NCI-H82 (cell line): ENCODE results near the gene GNG3.
"Not testable (repeated sequence)": the region's sequence is repeated elsewhere in the genome, so short reads cannot be mapped to it uniquely, and the experiment has no call there.

Experiments
- DNase-seq: peaks from one replicate; lab custom pipeline; 2025; lab: John Stamatoyannopoulos, UW

Gene GNG3

GRCh38 chr11:62707277-62707861, at the start of gene GNG3, which contains the start of gene BSCL2:
Gene GNG3 (plus strand): TSS chr11:62707676. CDS start chr11:62708296, 620 bp downstream.
Gene BSCL2 (minus strand): TSS chr11:62707424. CDS start chr11:62707195, 229 bp downstream.
- DNase-seq, result peak; percentile 73

GRCh38 chr11:62664405-62665074, 42.9 kb upstream of the GNG3 start:
- DNase-seq, result peak; percentile 82

DNA sequence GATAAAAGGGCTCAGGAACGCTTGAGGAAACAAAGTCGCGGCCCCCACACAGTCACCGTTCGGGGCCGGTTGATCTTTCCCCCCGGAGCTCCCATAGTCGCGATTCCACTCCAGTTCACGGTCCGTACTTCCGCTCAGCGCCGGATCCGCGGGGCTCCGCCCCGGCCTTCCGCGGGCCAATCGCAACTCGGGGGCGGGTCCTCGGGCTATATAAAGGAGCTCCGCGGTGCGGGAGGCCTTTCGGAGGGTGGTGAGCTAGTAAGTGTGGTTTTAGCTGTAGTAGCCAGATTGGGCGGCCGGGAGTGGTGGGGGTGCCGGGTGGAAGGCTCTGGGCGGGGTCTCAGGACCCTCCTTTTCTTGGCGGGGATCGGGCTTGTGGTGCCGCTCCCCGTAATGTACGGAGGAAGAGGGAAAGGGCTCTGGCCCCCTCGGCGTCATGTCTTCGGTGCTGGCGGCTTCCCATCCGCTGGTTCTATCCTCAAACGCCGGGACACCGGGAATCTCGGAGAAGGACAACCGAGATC, 42.3 kb upstream of the GNG3 start, which contains the start of the genes C11orf98 and CSKMT:
TSS of gene C11orf98 (minus strand) at position 136 of the 524 bp plus-strand sequence. CDS start at position 95, 41 bp downstream.
TSS of gene CSKMT (plus strand) at position 238 of the 524 bp plus-strand sequence. CDS start 568 bp downstream, outside the sequence.
- DNase-seq, result peak; percentile 94

GRCh38 chr11:62665599-62666258, 41.7 kb upstream of the GNG3 start:
- DNase-seq, result peak; percentile 46

DNA sequence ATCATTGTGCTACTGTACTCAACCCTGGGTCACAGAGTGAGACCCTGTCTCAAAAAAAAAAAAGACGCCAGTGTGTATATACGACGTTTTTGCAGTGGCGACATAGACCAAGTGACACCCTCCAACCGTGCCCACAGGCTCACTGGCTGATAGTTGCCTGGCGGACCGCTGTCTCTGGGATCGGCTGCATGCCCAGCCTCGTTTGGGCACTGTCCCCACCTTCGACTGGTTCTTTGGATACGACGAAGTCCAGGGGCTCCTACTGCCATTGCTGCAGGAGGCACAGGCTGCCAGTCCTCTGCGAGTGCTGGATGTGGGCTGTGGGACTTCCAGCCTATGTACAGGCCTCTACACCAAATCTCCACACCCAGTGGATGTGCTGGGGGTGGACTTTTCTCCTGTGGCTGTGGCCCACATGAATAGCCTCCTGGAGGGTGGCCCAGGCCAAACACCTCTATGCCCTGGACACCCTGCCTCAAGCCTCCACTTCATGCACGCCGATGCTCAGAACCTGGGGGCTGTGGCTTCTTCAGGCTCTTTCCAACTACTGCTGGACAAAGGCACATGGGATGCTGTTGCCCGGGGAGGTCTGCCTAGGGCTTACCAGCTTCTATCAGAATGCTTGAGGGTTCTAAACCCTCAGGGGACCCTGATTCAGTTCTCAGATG, 41.1 kb upstream of the GNG3 start:
- DNase-seq, result peak; percentile 37

GRCh38 chr11:62667460-62667859, 40.0 kb upstream of the GNG3 start:
- peak; percentile 25 for DNase-seq

DNA sequence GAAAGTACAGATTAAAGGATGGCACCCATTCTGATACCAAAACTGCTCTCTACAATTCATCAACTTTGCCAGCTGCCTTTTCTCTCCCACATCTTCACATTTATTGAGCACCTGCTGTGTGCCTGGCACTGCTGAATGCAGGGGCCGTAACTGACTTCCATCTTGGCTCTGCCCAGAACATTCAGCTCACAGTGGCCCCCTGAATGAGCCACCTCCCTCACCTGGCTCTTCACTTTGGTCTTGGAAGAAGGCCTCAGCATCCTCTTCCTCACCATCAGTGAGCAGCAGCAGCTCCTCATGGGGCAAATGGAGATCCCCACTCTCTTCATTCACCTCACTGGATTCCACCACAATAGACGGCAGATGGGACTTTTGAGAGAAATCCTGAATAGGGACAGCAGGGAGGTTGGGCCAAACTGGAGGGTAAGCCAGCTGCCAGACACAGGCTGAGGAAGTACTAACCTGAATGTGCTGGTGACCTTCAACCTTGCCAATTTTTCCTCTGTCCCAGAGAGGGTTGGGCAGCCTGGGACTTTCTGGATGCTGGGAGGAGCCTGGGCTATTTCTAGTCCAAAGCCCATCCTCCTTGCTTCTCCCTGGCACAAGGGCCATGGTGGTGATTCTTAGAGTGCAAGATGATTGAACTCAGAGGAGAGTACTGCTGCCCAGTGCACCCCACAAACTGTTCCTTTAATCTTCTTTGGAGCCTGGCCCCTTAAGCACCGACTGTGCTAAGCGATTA, 37.9 kb upstream of the GNG3 start:
- peak; percentile 88 for DNase-seq

DNA sequence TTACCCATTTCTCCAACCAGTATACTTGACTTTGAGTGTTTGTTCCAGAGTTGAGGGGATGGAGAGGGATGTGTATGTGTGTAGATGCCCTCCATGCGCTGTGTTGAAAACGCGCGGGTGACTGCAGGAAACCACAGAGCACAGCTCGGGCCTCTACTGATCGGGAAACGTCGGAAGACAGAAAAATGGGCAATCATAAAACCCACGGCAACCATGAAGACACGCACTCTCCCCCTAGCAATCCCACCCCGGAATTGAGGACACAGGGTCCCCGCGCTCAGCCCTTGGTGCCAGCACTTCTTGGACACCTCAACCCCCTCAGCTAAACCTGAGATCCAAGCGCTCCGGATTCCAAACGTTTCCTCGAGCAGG, 36.3 kb upstream of the GNG3 start:
- no peak for DNase-seq

DNA sequence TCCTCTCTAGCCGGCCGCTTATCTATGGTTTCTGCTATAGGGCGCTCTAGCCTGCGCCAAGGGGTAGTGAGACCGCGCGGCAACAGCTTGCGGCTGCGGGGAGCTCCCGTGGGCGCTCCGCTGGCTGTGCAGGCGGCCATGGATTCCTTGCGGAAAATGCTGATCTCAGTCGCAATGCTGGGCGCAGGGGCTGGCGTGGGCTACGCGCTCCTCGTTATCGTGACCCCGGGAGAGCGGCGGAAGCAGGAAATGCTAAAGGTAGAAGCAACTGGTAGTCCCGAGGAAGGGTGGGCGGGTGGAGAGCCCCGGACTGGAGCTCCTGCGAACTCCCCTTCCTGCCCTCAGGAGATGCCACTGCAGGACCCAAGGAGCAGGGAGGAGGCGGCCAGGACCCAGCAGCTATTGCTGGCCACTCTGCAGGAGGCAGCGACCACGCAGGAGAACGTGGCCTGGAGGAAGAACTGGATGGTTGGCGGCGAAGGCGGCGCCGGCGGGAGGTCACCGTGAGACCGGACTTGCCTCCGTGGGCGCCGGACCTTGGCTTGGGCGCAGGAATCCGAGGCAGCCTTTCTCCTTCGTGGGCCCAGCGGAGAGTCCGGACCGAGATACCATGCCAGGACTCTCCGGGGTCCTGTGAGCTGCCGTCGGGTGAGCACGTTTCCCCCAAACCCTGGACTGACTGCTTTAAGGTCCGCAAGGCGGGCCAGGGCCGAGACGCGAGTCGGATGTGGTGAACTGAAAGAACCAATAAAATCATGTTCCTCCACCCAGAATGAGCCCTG, 35.7 kb upstream of the GNG3 start, which contains the start of the genes LBHD1 and UQCC3:
TSS of gene LBHD1 (minus strand) at position 660 of the 782 bp plus-strand sequence. CDS start 2,236 bp downstream, outside the sequence.
TSS of gene UQCC3 (plus strand) at position 66 of the 782 bp plus-strand sequence. CDS start at position 139, 73 bp downstream.
- DNase-seq, result peak; percentile 93

GRCh38 chr11:62673196-62673525, 34.3 kb upstream of the GNG3 start:
- DNase-seq, result no peak

DNA sequence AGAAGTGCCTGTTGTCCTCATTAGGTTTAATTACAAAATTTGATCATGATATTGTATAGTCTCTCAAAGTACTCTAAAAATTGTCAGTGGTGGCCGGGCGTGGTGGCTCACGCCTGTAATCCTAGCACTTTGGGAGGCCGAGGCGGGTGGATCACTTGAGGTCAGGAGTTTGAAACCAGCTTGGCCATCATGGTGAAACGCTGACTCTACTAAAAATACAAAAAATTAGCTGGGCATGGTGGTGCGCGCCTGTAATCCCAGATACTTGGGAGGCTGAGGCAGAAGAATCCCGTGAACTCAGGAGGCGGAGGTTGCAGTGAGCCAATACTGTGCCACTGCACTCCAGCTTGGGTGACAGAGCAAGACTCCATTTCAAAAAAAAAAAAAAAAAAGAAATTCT, 32.1 kb upstream of the GNG3 start:
- DNase-seq, result not testable (repeated sequence)

DNA sequence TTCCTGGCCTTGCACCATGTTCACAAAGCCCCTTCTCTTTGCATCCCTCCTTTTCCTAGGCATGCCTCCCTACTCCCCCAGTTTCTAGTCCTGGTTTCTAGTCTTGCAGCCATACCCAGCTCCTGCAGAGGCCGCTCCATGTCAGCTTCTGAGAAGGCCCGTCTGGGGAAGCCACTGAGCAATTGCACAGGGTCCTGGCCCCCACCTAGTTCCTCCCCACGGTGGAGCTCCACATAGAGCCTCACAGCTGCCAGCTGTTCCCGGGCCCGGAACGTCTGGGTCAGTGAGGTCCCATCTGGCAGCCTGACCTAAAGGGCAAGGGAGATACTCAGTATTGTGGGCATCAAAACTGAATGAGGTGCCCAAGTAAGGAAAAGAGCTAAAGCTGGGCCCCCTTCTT, 30.8 kb upstream of the GNG3 start:
- DNase-seq, result peak; percentile 20

DNA sequence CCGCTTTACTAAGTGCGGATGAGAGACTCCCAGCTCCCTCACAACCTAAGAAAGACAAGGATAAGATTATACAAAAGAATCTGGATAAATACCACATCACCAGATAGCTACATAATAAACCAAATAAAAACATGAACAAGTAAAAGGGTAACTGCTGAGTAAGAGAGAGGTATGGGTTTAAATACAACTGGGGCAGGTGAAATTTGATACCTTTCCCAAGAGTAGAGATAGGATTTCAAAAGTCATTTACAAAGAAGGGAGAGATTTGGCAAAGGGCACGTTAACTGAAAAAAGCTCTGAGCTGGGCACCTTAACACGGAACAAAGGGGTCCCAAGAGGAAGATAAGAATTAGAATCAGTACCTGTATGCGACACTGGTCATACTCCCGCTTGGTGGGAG, 30.3 kb upstream of the GNG3 start:
- DNase-seq, result no peak

- no peak for DNase-seq
These were observed 29.8 kb upstream of the GNG3 start for GRCh38 chr11:62677714-62678113.

DNA sequence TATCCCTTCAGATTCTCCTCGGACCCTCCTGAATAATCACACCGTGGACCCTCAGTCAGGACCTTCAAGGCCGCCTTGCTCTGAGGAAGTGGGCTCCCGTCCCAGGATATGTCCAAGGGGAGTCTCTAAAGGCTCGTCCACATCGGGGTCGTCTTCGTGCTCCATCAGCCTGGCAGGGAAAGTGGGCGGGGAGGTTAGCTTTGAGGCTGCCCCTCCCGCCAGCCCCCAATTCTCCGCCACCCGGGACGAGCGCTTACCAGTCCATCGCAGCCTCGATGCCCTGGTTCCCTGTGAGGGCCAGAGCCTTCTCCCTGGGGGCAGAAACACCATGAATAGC, 29.1 kb upstream of the GNG3 start:
- no peak for DNase-seq

GRCh38 chr11:62678770-62679696, 28.4 kb upstream of the GNG3 start, which contains the start of gene UBXN1:
Gene UBXN1 (minus strand): TSS chr11:62679073. CDS start chr11:62678923, 150 bp downstream.
- peak; percentile 90 for DNase-seq

GRCh38 chr11:62680825-62681240, 26.6 kb upstream of the GNG3 start:
- peak; percentile 79 for DNase-seq

- no peak for DNase-seq
These were observed 25.0 kb upstream of the GNG3 start for GRCh38 chr11:62682518-62682917.
